Bronchial epithelial cell (primary cell): Measurements from ENCODE around the gene DYNLRB1. TPM values are rescaled to one million over a fixed set of nuclear protein-coding genes. Genes with fewer than 3 reads are reported as not detected.

Source experiments
- DNase-seq: peaks from one replicate; pipeline ENCODE4 v3.0.0-alpha.2; 2010; ENCODE audit warnings: low read depth
- FAIRE-seq: peaks from 2 replicates; lab custom pipeline; 2011; peaks lifted over from hg19 to GRCh38; lab: Jason Lieb, UNC
- H3K27me3 ChIP-seq: 2 replicates; pipeline ENCODE4 v1.5.1; 2011; ENCODE audit warnings: low read length; ENCODE audit not compliant: control insufficient read depth, insufficient read depth
- H3K36me3 ChIP-seq: 2 replicates; pipeline ENCODE4 v1.5.1; 2011; ENCODE audit warnings: low read length; ENCODE audit not compliant: control insufficient read depth, insufficient read depth
- H3K4me3 ChIP-seq: 2 replicates; pipeline ENCODE4 v1.5.1; 2011; ENCODE audit warnings: mild to moderate bottlenecking, low read depth, low read length, control low read depth
- CTCF ChIP-seq: IDR thresholded peaks from 2 replicates; pipeline ENCODE4 v1.5.1; 2011; ENCODE audit warnings: mild to moderate bottlenecking, moderate library complexity, low read length, control low read depth, inconsistent platforms; ENCODE audit not compliant: insufficient read depth, severe bottlenecking
- total RNA-seq: library from RNA; depleted of rRNA; stranded (reverse); fragments of >200 nt; gene quantifications from 2 replicates; pipeline ENCODE4 v1.2.1, GENCODE V29; 2014

Gene DYNLRB1
- total RNA-seq, 1 donor from 2014 or later, result 12.6 TPM

GRCh38 chr20:34562641-34563040, 46.4 kb downstream of the DYNLRB1 start:
- Histone ChIP-seq H3K27me3 (no peaks in the 10 kb centered on the region), H3K4me3 (no peak overlapping the region), H3K36me3 (no peaks in the 10 kb centered on the region)
- DNase-seq, result no peak
- no peak for FAIRE-seq
- TF ChIP-seq CTCF, result peak; percentile 23

- FAIRE-seq, result no peak
- DNase-seq, result no peak
- H3K4me3 ChIP-seq, result no peak overlapping the region
- no peak for TF ChIP-seq CTCF
- no peaks in the 10 kb centered on the region for H3K27me3 ChIP-seq
- H3K36me3 ChIP-seq, result no peaks in the 10 kb centered on the region
Measured at GRCh38 chr20:34564833-34565232, 48.6 kb downstream of the DYNLRB1 start.

GRCh38 chr20:34566978-34567891, 51.0 kb downstream of the DYNLRB1 start:
- H3K36me3 ChIP-seq, result no peaks in the 10 kb centered on the region
- FAIRE-seq, result no peak

GRCh38 chr20:34567892-34568865, 52.0 kb downstream of the DYNLRB1 start:
- no peak for DNase-seq
- no peaks in the 10 kb centered on the region for H3K36me3 ChIP-seq
- no peak for TF ChIP-seq CTCF
- H3K27me3 ChIP-seq, result no peaks in the 10 kb centered on the region
- no peak for FAIRE-seq
- no peak overlapping the region for H3K4me3 ChIP-seq

More at GRCh38 chr20:34566978-34567891, 51.0 kb downstream of the DYNLRB1 start:
- H3K27me3 ChIP-seq, result no peaks in the 10 kb centered on the region
- H3K4me3 ChIP-seq, result no peak overlapping the region
- no peak for DNase-seq
- TF ChIP-seq CTCF, result no peak

GRCh38 chr20:34569598-34569997, 53.4 kb downstream of the DYNLRB1 start:
- no peaks in the 10 kb centered on the region for H3K27me3 ChIP-seq
- FAIRE-seq (no peak), DNase-seq (no peak)
- no peak for TF ChIP-seq CTCF
- H3K4me3 ChIP-seq, result no peak overlapping the region
- peaks cover 3% of the 10 kb centered on the region for H3K36me3 ChIP-seq
